Osteocyte (in vitro differentiated cells): ENCODE measurements around the gene PXK. TPM values are rescaled to one million over a fixed set of nuclear protein-coding genes. Genes with fewer than 3 reads are reported as not detected.

Source experiments
- DNase-seq: peaks from one replicate; pipeline ENCODE4 v3.0.0; 2021; ENCODE audit warnings: mixed read lengths; ENCODE audit not compliant: unreplicated experiment; ENCODE audit errors: extremely low spot score
- H3K27ac Mint-ChIP-seq: one replicate; pipeline ENCODE4 v1.8.0; 2021; ENCODE audit warnings: mild to moderate bottlenecking, mixed read lengths; ENCODE audit not compliant: unreplicated experiment
- H3K27me3 Mint-ChIP-seq: one replicate; pipeline ENCODE4 v1.8.0; 2021; ENCODE audit warnings: mixed read lengths; ENCODE audit not compliant: unreplicated experiment
- H3K36me3 Mint-ChIP-seq: one replicate; pipeline ENCODE4 v1.8.0; 2021; ENCODE audit warnings: mixed read lengths; ENCODE audit not compliant: unreplicated experiment
- H3K4me1 Mint-ChIP-seq: one replicate; pipeline ENCODE4 v1.8.0; 2021; ENCODE audit warnings: mixed read lengths; ENCODE audit not compliant: unreplicated experiment
- H3K4me3 Mint-ChIP-seq: one replicate; pipeline ENCODE4 v1.8.0; 2021; ENCODE audit warnings: mild to moderate bottlenecking, moderate library complexity, mixed read lengths; ENCODE audit not compliant: unreplicated experiment
- H3K9me3 Mint-ChIP-seq: one replicate; pipeline ENCODE4 v1.8.0; 2021; ENCODE audit warnings: mixed read lengths; ENCODE audit not compliant: unreplicated experiment
- total RNA-seq: library from RNA; stranded (reverse); gene quantifications from 2 replicates; pipeline ENCODE4 v1.2.1, GENCODE V29; 2021
- TF ChIP-seq, protein P1 (sequence below): fragments of 200-600 bp; sonication (generic); IDR thresholded peaks from 2 replicates; pipeline ENCODE4 v1.5.0; 2021; ENCODE audit warnings: antibody characterized with exemption, mild to moderate bottlenecking, moderate library complexity

The PXK gene
- total RNA-seq, 1 donor from 2014 or later, result 39.1 TPM

DNA sequence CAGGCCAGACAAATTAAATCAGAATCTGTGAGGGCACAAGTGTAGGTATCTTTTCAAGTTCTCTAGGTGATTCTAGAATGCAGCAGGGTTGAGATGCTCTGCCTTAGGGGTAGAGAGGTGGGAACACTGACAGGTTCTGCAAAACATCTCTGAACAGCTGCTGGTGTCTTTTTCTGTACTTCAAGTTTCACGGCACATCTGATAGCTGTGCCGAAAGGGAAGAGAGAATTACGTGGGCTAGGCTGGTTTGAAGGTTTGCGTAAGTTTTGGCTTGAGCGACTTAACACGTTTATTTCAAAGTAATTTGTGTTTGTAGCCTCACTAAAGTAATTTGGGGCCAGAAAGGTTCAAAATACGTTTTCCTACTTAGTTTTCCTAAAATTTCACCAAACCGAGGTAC lies 22.5 kb downstream of the PXK start:
- no peak for DNase-seq
- H3K4me3 Mint-ChIP-seq, result no peak overlapping the region
- no peaks in the 10 kb centered on the region for H3K27me3 Mint-ChIP-seq
- TF ChIP-seq, protein P1, sequence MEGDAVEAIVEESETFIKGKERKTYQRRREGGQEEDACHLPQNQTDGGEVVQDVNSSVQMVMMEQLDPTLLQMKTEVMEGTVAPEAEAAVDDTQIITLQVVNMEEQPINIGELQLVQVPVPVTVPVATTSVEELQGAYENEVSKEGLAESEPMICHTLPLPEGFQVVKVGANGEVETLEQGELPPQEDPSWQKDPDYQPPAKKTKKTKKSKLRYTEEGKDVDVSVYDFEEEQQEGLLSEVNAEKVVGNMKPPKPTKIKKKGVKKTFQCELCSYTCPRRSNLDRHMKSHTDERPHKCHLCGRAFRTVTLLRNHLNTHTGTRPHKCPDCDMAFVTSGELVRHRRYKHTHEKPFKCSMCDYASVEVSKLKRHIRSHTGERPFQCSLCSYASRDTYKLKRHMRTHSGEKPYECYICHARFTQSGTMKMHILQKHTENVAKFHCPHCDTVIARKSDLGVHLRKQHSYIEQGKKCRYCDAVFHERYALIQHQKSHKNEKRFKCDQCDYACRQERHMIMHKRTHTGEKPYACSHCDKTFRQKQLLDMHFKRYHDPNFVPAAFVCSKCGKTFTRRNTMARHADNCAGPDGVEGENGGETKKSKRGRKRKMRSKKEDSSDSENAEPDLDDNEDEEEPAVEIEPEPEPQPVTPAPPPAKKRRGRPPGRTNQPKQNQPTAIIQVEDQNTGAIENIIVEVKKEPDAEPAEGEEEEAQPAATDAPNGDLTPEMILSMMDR, result no peak
- H3K9me3 Mint-ChIP-seq, result no peaks in the 10 kb centered on the region
- peaks cover 13% of the 10 kb centered on the region for H3K4me1 Mint-ChIP-seq
- H3K36me3 Mint-ChIP-seq, result peaks cover 2% of the 10 kb centered on the region
- H3K27ac Mint-ChIP-seq, result no peak overlapping the region

DNA sequence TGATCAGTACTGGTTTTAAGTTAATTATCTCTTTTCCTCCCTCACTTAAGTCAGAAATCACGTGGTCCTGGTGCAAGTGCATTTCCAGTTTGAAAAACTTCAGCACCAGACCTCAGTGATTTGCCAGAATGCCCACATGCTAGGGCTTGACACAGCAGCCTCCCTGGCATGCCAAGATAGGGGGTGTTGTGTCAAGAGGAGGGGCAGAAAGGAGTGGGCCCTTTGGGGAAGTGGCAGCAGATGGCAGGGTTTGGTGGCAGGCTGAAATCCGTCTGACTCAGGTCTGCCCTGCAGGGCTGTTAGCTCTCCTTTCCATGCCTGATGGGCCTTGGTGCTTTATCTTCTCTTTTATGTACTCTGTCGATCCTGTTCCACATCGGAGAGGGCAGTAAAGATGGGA lies 23.4 kb downstream of the PXK start:
- Mint-ChIP-seq H3K27ac (no peak overlapping the region), H3K9me3 (no peaks in the 10 kb centered on the region), H3K4me1 (peaks cover 6% of the 10 kb centered on the region), H3K4me3 (no peak overlapping the region), H3K36me3 (peaks cover 2% of the 10 kb centered on the region), H3K27me3 (no peaks in the 10 kb centered on the region)
- no peak for DNase-seq
- TF ChIP-seq, protein P1, result no peak

DNA sequence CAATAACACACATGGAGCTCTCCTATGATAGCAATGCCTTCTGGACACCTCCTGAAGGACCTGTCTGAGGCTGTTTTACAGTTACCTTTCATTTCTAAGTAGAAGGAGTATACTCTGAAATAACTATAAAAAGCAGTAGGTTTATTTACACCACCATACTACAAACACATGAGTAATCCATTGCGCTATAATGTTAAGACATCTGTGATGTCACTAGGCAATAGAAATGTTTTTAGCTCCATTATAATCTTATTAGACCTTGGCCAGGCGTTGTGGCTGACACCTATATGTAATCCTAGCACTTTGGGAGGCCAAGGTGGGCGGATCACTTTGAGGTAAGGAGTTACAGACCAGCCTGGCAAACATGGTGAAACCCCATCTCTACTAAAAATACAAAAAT lies 24.7 kb downstream of the PXK start:
- TF ChIP-seq, protein P1, result no peak
- Mint-ChIP-seq H3K4me1 (peaks cover 10% of the 10 kb centered on the region), H3K27me3 (no peaks in the 10 kb centered on the region), H3K4me3 (no peak overlapping the region), H3K27ac (no peak overlapping the region), H3K9me3 (no peaks in the 10 kb centered on the region), H3K36me3 (peaks cover 2% of the 10 kb centered on the region)
- DNase-seq, result no peak

- no peaks in the 10 kb centered on the region for H3K27me3 Mint-ChIP-seq
- TF ChIP-seq, protein P1, result no peak
- no peak for DNase-seq
- peaks cover 7% of the 10 kb centered on the region for H3K4me1 Mint-ChIP-seq
- H3K36me3 Mint-ChIP-seq, result peaks cover 2% of the 10 kb centered on the region
- no peak overlapping the region for H3K4me3 Mint-ChIP-seq
- H3K9me3 Mint-ChIP-seq, result no peaks in the 10 kb centered on the region
- no peak overlapping the region for H3K27ac Mint-ChIP-seq
Observed at GRCh38 chr3:58358092-58358491, 25.4 kb downstream of the PXK start.

- Mint-ChIP-seq H3K27ac (no peak overlapping the region), H3K9me3 (no peaks in the 10 kb centered on the region), H3K27me3 (no peaks in the 10 kb centered on the region), H3K4me3 (no peak overlapping the region), H3K36me3 (no peaks in the 10 kb centered on the region), H3K4me1 (peaks cover 7% of the 10 kb centered on the region)
- no peak for DNase-seq
- TF ChIP-seq, protein P1, result no peak
Observed at GRCh38 chr3:58358808-58359207, 26.1 kb downstream of the PXK start.
